ENCODE data around the gene ATXN10.
"Not testable (repeated sequence)": the region's sequence is repeated elsewhere in the genome, so short reads cannot be mapped to it uniquely, and the experiment has no call there.

ATXN10 gene, protein sequence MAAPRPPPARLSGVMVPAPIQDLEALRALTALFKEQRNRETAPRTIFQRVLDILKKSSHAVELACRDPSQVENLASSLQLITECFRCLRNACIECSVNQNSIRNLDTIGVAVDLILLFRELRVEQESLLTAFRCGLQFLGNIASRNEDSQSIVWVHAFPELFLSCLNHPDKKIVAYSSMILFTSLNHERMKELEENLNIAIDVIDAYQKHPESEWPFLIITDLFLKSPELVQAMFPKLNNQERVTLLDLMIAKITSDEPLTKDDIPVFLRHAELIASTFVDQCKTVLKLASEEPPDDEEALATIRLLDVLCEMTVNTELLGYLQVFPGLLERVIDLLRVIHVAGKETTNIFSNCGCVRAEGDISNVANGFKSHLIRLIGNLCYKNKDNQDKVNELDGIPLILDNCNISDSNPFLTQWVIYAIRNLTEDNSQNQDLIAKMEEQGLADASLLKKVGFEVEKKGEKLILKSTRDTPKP

DNA sequence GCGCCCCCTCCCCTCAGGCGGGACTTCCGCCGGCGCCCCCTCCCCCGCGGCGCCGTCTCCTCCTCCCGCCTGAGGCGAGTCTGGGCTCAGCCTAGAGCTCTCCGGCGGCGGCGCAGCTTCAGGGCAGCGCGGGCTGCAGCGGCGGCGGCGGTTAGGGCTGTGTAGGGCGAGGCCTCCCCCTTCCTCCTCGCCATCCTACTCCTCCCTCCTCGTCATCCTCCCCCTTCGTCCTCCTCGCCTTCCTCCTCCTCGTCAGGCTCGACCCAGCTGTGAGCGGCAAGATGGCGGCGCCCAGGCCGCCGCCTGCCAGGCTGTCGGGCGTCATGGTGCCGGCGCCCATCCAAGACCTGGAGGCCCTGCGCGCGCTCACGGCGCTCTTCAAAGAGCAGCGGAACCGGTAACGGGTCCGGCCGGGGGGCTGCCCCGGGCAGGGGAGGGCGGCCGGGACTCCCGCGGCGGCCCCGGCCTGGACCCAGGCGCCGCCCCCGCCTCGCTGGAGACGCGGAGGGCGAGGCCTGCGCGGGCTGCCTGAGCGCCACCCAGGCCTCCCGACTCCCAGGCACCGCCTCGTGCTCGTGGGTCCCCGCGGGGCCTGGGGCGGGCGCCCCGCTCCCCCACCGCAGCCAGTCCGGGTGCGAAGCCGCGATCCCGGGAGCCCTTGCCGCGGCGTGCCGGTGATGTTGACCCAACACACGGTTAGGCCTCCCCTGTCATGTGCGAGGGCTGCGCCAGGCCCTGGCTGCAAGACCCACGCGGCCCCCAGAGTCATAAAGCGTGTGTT is at the start of gene ATXN10:
Gene ATXN10 (plus strand): TSS at position 52 of the 781 bp plus-strand sequence. CDS start 230 bp downstream, at position 282.
- DNase-seq: peak; percentile 76

DNA sequence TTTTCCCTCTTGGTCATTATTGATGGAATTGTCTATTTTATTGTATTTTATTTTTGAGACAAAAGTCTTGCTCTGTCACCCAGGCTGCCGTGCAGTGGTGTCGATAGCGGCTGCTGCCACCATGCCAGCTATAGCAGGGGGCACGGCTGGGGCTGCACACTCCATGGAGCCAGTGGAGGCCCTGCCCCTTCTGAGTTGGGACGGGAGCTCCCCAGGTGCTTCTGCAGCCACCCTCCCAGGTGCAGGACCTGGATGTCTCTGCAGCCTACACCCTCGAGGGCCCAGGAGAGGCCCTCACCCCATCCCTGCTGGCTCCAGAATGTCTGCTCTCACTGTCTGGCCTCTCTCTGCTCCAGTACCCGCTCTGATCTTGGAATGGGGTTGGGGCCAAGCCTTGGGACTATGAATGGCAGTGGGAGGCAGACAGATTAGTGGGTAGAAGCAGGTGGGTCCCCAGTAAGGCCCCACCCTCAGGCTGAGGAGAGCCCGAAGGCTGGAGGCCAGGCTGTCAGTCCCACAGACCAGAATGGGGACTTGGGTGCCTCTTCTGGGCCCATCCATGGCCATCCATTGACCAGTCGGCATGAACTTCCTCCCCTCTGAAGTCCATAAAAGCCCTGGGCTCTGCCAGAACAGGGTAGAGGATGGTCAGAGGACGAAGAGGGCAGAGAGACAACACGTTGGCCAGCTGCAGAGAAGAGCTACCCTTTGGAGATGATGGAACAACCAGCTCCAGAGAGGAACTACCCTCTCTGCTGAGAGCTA is 49.6 kb upstream of the ATXN10 start:
- DNase-seq: no peak

DNA sequence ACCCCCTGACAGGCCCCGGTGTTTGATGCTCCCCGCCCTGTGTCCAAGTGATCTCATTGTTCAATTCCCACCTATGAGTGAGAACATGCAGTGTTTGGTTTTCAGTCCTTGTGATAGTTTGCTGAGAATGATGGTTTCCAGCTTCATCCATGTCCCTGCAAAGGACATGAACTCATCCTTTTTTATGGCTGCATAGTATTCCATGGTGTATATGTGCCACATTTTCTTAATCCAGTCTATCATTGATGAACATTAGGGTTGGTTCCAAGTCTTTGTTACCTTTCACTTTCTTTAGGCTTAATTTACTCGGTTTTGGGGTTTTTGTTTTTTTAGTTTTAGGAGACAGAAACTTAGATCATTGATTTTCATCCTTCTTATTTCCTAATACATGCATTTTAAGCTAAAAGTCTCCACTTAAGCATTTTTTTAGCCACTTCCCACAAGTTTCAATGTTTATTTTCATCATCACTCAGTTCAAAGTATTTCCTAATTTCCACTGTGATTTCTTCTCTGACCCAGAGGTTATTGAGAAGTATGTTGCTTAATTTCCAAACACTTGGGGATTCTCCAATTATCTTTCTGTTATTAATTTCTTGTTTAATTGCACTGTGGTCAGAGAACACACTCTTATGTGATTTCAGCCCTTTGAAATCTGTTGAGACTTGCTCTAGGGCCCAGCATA is 48.0 kb upstream of the ATXN10 start:
- DNase-seq: not testable (repeated sequence)

DNA sequence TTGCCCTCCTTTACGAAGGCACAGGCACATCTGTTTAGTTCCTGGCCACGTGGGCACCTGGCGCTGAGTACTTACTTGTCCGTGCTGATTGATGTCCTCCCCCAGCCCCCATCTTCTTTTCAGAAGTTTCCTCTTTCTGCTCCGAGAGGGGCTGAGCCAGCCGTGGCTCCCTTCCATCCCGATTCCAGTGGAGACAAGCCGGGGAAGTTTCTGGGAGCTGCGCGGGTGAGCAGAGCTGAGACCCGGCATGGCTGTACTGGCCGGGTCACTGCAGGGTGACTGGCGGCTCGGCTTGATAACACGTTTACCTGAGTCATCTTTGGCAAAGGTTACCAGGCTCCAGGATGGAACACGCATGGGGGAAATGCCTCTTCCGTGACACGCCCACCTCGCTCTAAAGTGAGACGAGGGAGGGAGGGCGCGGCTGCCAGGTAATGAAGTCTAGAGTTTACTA is 45.4 kb upstream of the ATXN10 start:
- no peak for DNase-seq

DNA sequence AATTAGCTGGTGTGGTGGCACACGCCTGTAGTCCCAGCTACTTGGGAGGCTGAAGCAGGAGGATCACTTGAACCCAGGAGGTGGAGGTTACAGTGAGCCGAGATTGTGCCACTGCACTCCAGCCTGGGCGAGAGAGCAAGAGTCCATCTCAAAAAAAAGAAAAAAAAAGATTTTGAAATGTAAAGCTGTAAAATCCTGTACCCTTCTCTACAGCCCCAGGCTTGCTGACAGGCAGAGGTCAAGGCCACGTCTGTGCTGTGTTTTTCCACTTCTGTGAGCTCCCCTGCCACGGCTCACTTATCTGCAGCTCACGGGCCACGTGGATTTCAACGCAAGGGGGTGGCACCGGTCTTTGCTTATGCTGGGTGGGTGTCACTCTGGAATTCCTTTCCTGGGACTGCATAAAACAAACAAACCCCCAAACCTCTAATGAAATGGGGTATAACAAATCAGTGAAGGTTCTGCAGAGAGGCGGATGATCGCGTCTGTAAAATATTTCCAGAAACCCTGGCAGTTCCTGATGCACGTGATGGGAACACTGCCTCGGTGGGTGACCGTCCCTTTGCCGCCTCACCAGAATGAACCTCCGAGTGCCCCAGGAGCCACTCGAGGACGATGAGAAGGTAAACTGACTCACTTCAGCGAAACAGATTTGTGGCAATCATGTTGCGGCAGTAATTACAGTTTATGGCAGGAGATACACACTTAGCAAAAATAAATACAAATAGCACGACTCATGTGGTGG is 44.0 kb upstream of the ATXN10 start:
- no peak for DNase-seq

DNA sequence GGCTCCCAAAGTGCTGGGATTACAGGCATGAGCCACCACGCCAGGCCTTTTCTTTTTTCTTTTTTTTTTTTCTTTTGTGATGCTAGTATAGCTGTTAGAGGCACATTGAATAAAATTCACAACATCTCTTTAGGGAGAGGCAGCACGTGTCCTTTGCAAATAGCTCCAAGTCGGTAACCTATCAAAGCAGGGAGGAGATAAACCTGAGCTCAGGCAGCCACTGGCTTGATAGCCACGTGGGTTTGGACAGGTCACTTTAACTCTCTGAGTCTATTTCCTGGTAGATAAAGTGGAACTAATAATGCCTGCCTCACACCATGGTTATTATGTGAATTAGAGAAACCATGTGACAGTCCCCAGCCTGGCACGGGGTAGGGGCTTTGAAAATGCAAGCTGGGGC is 43.1 kb upstream of the ATXN10 start:
- no peak for DNase-seq

DNA sequence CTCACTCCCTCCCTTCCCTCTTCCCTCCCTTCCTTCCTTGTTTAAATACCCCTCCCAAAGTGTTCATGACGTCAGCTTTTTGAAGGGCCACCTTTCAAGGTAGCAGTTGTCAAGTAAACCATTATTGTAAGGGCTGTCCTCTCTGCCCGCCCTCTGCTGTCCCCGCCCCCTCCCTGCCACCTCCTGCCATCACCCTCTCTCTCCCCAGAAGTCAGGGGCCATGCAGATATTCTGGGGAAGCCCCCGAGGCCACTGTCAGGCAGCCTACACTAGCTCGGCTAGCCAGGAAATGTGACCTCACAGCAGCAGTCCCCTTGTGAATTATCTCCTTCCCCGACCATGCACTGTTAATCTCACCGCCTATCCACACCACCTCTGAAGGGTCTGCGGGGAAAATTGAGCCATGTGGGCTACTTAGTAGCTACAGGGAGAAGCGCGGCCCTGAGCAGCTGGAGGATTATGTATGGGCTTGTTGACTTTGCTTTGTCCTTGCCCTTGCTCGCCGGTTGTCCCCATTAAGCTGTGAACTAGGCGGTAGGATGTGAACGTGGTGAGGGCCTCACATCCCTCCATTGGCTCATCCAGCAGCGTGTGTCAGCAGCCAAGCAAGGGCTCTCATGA is 42.1 kb upstream of the ATXN10 start:
- peak; percentile 78 for DNase-seq

DNA sequence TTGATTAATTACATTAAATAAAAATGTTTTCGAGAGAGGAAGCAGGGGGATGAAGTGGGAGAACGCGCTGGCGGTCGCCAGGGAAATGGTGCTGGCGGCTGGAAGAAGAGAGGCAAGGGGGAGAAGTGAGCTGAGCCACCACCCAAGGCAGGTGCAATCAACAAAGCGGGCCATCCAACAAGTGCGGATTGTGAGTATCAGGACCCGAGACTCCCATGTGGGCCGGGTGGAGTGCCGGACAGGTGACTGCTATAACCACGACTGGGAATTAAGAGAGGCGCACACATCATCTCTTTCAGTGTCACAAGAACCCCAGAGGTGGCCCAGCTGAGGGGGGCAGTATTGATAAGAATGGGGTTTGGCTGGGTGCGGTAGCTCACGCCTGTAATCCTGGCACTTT is 41.2 kb upstream of the ATXN10 start:
- DNase-seq: no peak

DNA sequence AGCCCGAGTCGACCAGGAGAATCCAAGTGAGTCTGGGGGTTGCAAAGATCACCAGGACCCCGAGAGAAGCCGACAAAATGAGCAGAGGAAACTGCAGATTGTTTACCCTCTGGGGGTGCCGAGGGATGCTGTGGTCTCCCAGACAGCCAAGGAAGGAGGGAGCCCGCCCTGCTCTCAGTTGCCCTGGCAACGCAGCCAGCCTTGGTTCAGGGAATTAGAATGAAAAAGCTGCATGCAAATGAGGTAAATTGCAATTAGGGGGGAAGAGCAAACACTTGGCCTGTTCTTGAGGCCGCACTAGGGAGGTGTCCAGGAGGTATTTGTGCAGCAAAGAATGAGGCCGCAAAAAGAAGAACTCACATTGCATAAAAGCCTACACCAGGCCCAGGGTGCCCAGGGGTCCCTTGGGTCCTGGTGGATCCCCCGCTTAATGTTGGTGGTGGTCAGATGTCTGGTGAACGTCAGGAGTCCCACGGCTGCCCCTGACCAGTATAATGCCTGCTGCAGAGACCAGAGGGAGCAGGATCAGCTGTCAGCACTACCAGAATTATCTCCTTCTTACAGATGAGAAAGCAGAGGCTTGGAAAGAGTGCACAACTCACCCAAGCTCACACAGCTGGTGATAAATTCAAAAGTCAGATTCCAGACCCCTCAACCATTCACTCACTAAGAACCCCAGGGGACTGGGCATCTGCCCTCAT is 40.3 kb upstream of the ATXN10 start:
- DNase-seq: no peak

DNA sequence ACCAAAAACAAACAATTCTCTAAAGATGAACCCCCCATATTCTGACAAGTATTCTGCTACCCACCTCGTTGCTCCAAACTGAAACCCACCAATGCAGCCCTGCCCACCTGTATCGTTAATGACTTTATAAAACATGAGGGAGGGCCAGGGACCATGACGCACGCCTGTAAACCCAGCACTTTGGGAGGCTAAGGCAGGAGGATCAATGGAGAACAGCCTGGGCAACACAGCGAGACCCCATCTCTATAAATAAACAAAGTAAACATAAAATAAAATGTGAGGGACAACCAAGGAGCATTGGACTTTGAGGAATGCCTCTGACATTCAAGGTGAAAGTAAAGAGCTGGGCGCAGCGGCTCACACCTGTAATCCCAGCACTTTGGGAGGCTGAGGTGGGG is 39.8 kb upstream of the ATXN10 start:
- no peak for DNase-seq

DNA sequence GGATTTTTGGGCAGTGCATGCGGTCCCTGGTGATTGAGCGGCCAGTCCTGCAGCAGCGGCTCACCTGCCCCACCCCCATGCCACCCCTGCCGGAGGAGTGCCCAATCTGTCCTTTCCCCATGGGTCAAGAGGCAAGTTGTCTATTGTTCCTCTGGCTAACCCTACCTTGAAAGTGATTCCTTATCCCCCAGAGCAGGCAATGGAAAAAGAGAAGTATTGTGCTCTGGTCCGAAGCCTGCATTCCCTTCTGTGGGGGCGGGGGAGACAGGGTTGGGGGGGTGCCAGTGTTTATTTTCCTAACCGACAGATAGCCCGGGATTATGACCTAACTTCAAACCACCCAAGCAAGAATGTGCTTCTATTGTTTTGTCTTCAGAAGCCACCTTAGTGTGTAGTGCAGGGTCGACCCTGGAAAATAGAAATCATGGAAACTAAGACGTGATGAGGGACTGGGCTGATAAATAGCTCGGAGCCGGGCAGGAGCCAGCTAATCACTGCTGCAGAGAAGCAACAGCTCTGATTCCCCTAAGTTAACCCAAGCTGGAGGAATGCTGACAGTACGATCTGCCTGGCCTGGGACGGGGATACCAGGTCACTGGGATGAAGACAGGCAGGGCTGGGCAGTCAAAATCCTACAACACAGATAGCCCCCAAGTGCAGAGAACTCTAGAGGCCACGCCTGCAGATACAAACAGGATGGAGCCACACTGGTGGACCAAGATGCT is 38.7 kb upstream of the ATXN10 start:
- no peak for DNase-seq

DNA sequence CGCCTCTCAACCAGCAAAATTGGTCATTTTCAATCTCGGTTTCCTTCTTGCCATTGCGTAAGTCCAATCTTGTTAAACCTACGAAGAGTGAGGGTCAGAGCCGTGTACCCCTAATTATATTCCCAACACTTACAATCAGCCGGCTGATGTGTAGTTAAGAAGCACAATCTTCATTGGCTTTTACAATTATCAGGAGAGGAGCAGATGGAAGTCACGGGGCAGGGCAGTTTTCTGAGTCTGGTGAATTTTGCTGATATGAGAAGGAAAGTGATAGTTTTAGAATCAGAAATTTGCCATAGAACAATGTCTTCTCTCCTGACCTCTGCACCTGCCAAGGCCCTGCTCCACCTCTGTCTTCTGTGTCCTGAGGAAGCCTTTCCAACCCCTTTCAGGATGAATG is 35.0 kb upstream of the ATXN10 start:
- no peak for DNase-seq

DNA sequence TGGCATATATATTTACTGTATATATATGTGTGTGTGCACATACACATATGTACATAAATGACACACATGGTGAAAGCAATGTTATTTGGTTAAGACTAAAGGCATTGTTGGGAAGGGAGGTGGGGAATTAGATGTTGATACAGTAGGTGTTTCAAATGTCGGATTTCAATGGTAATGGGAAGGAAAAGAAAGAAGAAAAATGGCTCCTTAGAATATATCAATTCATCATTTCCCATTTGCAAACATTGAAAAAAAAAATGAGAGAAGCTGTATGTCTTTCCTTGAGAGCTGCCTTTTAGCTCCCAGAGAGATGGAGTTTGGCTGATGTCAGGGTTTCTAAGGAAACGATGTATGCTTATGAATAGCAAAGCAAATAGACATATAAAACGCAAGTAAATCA is 33.4 kb upstream of the ATXN10 start:
- no peak for DNase-seq

DNA sequence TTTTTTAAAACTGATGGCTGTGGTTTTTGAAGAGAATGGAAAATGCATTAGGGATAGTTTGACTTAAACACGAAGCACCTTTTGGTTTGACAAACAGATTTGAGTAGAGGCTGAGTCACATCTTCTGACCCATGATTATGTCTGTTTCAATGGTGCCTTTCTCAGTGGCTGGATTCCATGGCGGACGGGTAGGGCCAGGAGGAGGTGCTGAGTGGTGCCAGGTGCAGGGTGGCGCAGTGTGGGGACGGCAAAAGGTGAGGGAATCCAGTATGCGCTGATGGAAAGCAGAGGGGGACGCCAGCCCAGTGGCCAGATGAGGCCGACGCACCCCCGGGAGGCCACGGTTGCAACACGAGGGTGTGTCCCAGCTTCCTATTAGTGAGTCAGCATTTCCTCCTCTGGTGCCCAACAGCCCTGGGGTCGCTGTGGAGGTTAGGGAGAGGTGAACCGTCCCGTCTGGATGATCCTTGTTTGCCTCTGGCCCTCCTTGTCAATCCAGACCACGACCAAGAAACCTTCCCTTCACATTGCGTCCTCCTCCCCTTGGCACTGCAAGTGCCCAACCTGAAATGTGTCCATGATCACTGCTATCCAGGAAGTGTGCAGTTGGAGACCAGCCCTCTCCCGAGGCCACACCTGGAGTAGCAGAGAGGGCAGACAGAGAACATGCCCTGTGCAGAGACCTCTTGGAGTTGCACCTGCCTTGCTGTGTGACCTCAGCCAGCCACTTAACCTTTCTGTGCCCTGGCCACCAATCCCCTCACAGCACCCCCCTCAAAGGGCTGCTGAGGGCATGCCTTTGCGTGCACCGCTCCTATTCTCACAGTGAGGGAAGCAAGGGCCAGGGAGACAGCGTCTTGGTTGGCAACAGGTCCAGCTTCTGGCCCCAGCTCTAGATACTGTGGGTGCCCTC is 32.5 kb upstream of the ATXN10 start:
- DNase-seq: peak; percentile 15

DNA sequence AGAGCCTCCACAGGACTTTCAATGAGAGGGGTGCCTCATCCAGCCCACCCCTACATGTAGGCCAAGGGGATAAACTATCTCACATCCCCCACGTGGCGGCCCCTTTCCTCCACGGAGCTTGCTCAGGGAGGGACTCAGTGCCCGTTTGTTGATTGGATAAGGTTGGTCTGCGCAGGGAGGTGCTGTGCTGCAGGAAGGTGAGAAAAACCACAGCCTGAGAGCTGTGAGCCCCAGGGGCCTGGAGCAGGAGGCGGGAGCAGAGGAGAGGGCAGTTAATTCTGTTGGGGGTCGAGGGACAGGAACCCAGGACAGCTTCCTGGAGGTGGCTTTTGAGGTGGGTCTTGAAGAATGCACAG is 31.9 kb upstream of the ATXN10 start:
- no peak for DNase-seq

DNA sequence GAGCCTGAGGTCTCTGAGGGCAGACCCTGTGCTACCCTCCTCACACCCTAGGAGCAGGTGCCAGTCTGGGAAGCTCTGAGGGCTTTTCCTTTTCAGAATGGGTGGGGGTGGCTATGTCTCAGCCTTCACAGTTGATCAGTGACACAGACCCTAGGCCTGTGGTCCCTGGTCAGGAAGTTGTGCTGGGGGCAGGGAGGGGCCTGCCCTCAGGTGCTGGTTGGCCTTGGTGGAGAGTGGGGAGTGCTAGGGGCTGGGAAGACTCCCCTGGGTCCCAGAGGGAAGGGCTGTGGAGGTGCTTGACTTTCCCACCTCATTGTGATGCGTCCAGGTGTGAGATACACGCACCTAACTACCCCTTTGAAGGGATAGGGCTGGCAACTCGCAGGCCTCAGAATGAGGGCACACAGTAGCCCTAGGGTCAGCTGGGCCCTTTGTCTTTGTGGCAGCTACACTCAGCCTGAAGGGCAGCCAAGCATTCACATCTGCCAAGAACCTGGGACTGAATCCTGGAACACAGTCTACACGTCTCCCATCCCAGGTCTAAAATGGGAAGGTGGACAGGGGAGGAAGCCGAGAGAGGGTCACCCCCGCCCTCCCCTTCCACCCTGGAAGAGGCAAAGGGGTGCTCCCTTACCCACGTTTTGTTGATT is 31.2 kb upstream of the ATXN10 start:
- DNase-seq: no peak

DNA sequence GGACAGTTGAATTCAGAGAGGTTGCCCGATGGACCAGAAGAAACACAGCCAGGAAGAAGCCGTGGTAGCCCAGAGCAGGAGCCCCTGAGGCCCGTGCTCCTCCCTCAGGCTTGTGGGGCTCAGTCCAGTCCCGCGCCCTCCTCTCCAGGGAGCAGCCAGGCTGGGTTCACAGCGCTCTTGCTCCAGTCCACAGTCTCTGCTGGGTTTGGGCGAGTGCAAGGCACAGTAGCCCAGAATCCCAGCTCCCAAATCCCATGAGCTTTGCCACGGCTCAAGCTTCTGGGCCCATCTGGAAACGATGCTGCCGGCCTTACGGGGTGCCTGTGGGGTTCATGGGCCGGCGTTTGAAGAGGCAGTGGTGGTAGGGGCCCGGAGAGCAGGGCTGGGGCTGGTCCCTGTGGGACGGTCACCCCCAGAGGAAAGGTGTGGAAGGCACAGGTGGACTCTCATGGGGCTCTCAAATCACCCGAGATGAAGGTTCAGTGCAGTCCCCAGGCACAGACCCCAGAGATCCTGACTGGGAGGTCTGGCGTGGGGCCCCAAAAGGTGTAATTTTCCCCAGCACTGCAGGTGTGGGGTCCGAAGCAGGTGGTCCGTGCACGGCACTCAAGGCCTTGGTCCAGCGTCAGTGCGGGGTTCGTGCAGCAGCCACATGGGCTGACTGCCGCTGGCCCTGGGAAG is 30.6 kb upstream of the ATXN10 start:
- DNase-seq: no peak

DNA sequence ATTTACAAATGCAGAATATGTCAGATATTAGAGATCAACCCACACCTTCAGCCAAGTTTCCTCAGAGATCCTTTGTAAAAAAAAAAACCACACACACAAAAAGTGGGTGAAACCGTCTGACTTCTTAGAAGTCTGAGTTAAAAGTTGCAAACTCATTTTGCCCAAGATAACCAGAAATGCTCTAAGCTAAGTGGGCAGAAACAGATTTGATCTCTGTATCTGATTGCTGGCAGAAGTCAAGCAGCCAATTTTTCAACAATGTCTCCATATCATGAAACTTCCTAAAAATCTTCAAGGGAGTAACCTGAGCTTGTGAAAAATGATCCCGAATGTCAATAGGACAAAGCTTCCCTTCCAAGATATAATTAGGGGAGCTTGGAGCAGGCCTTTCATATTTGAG is 28.6 kb upstream of the ATXN10 start:
- no peak for DNase-seq

Data from NCI-H146 (cell line).